Kidney epithelial cell (primary cell): ENCODE measurements around the gene MPC1. TPM values are rescaled to one million over a fixed set of nuclear protein-coding genes. Genes with fewer than 3 reads are reported as not detected.

Experiments used
- DNase-seq: peaks from one replicate; pipeline ENCODE4 v3.0.0-alpha.2; 2010; ENCODE audit warnings: low read depth
- H3K27me3 ChIP-seq: 2 replicates; pipeline ENCODE4 v1.6.0; 2011; ENCODE audit warnings: low read length; ENCODE audit not compliant: control insufficient read depth, insufficient read depth
- H3K36me3 ChIP-seq: 2 replicates; pipeline ENCODE4 v1.5.1; 2011; ENCODE audit warnings: low read length; ENCODE audit not compliant: control insufficient read depth, insufficient read depth
- H3K4me3 ChIP-seq: 2 replicates; pipeline ENCODE4 v1.5.1; 2011; ENCODE audit warnings: low read depth, mild to moderate bottlenecking, control low read depth, low read length
- total RNA-seq: library from RNA; depleted of rRNA; stranded (reverse); fragments of >200 nt; gene quantifications from 2 replicates; pipeline ENCODE4 v1.2.3, GENCODE V29; 2015
- TF ChIP-seq, protein P1 (sequence below): IDR thresholded peaks from 2 replicates; pipeline ENCODE4 v1.5.1; 2011; ENCODE audit warnings: mild to moderate bottlenecking, moderate library complexity, low read length, control low read depth, inconsistent platforms; ENCODE audit not compliant: insufficient read depth, poor library complexity, severe bottlenecking

MPC1 gene
- total RNA-seq, 1 donor from 2014 or later: 20.3 TPM

GRCh38 chr6:166422201-166422940, 39.6 kb upstream of the MPC1 start:
- Histone ChIP-seq H3K36me3 (no peaks in the 10 kb centered on the region), H3K27me3 (no peaks in the 10 kb centered on the region), H3K4me3 (no peak overlapping the region)
- DNase-seq: no peak
- TF ChIP-seq, protein P1, sequence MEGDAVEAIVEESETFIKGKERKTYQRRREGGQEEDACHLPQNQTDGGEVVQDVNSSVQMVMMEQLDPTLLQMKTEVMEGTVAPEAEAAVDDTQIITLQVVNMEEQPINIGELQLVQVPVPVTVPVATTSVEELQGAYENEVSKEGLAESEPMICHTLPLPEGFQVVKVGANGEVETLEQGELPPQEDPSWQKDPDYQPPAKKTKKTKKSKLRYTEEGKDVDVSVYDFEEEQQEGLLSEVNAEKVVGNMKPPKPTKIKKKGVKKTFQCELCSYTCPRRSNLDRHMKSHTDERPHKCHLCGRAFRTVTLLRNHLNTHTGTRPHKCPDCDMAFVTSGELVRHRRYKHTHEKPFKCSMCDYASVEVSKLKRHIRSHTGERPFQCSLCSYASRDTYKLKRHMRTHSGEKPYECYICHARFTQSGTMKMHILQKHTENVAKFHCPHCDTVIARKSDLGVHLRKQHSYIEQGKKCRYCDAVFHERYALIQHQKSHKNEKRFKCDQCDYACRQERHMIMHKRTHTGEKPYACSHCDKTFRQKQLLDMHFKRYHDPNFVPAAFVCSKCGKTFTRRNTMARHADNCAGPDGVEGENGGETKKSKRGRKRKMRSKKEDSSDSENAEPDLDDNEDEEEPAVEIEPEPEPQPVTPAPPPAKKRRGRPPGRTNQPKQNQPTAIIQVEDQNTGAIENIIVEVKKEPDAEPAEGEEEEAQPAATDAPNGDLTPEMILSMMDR: no peak

- no peaks in the 10 kb centered on the region for H3K36me3 ChIP-seq
- DNase-seq: no peak
- H3K27me3 ChIP-seq: no peaks in the 10 kb centered on the region
- TF ChIP-seq, protein P1: no peak
- no peak overlapping the region for H3K4me3 ChIP-seq
Observed at GRCh38 chr6:166420351-166420750, 37.6 kb upstream of the MPC1 start.

DNA sequence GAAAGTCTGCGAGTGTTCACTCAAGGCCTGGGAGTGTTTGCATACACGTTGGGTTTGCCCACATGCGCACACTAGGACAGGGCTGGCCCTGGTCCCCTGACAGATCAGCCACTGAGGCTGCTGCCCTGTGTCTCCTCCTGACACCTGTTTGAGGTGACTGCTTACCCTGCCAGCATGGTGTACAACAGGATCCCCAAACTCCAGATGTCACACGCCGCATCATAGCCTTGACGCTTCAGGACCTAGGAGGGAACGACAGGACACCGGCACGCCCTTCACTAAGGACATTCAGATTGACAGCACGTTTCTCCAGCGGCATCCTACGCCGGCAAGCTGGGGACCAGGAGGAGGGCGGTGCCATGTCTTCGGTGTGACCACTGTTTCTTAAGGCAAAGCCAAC, 37.0 kb upstream of the MPC1 start:
- no peak overlapping the region for H3K4me3 ChIP-seq
- no peak for DNase-seq
- H3K27me3 ChIP-seq: no peaks in the 10 kb centered on the region
- no peaks in the 10 kb centered on the region for H3K36me3 ChIP-seq
- TF ChIP-seq, protein P1: no peak

DNA sequence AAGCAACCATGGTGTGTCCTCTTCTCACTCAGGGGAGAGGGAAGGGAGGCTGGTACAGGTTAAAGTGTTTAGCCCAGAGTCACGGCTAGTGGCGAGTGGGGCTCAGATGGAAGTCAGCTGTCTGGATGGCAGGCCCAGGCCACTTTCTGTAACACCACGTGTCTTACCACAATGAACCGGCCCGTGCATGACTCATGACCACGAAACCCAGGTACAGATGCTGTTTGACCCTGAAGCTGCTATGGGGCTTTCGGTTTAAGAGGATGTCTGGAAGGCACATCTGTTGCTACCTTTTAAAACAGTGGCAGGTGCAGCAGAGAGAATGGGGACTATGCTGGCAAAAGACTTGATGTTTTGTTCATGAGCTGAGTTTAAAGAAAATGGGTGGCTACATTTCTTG, 36.5 kb upstream of the MPC1 start:
- no peak overlapping the region for H3K4me3 ChIP-seq
- no peaks in the 10 kb centered on the region for H3K36me3 ChIP-seq
- peak; percentile 29 for DNase-seq
- no peaks in the 10 kb centered on the region for H3K27me3 ChIP-seq
- TF ChIP-seq, protein P1: no peak

- H3K27me3 ChIP-seq: no peaks in the 10 kb centered on the region
- no peak overlapping the region for H3K4me3 ChIP-seq
- TF ChIP-seq, protein P1: no peak
- DNase-seq: no peak
- H3K36me3 ChIP-seq: no peaks in the 10 kb centered on the region
Observed at GRCh38 chr6:166418691-166419143, 36.0 kb upstream of the MPC1 start.

GRCh38 chr6:166417285-166417691, 34.5 kb upstream of the MPC1 start:
- Histone ChIP-seq H3K36me3 (no peaks in the 10 kb centered on the region), H3K27me3 (no peaks in the 10 kb centered on the region), H3K4me3 (no peak overlapping the region)
- TF ChIP-seq, protein P1: no peak
- no peak for DNase-seq
